ENCODE results near the gene PEX5.

DNA sequence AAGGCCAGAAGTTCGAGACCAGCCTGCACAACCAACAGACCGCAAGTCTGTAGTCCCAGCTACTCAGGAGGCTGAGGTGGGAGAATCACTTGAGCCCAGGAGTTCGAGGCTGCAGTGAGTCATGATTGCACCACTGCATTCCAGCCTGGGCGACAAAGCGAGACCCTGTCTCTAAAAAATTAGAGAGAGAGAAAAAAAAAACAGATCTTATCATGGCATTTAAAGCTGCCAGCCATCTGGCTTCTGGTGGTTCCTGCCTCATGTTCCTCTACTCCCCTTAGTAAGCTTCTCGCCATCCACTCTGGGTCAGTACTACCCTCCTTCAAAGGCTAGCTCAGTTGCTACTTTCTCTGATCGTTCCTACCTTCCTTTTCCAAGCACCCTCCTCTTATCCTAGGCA lies 43.3 kb upstream of the PEX5 start:
- TF ChIP-seq, protein P1, sequence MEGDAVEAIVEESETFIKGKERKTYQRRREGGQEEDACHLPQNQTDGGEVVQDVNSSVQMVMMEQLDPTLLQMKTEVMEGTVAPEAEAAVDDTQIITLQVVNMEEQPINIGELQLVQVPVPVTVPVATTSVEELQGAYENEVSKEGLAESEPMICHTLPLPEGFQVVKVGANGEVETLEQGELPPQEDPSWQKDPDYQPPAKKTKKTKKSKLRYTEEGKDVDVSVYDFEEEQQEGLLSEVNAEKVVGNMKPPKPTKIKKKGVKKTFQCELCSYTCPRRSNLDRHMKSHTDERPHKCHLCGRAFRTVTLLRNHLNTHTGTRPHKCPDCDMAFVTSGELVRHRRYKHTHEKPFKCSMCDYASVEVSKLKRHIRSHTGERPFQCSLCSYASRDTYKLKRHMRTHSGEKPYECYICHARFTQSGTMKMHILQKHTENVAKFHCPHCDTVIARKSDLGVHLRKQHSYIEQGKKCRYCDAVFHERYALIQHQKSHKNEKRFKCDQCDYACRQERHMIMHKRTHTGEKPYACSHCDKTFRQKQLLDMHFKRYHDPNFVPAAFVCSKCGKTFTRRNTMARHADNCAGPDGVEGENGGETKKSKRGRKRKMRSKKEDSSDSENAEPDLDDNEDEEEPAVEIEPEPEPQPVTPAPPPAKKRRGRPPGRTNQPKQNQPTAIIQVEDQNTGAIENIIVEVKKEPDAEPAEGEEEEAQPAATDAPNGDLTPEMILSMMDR (optimal IDR thresholded peaks at IDR 0.05 in 1 of 3, IDR thresholded peaks at IDR 0.05 in 1 of 3, conservative IDR thresholded peaks at IDR 0.05 in 1 of 3; ENCODE audit: extremely low read depth in 1 of 3, insufficient read depth in 2 of 3, low read length in 3 of 3) = no peak
- TF ChIP-seq EZH2 (IDR thresholded peaks at IDR 0.05; ENCODE audit: low read length) = no peak

Data from keratinocyte (primary cell).